Measurements from ENCODE around the gene FSD1. TPM values are rescaled to one million over a fixed set of nuclear protein-coding genes. Genes with fewer than 3 reads are reported as not detected.
A peak's percentile ranks its signal among the peaks of the same experiment; 100 is the strongest.

Gene FSD1
- total RNA-seq, 2 donors from 2014 or later = not detected

- no peak for TF ChIP-seq POLR2A (IDR thresholded peaks at IDR 0.05)
- no peak for TF ChIP-seq CTCF (IDR thresholded peaks at IDR 0.05)
- Histone ChIP-seq H3K27me3 (no peaks in the 10 kb centered on the region), H3K27ac (no peak overlapping the region), H3K4me1 (no peaks in the 10 kb centered on the region), H3K36me3 (replicated peaks in 1 of 2; ENCODE audit: insufficient read depth in 1 of 2, low read depth in 2 of 2) (peaks cover 13 to 30% of the 10 kb centered on the region in 2 donors), H3K4me3 (no peak overlapping the region), H3K9me3 (no peaks in the 10 kb centered on the region)
- intact Hi-C loops (cut with DNase I) = no loop called here
- 60 to 75% methylated on average over 2 to 12 of the region's 12 CpGs for WGBS, 2 donors
- DNase-seq = no peak
- no peak for ATAC-seq
These were observed 56.3 kb downstream of the FSD1 start for GRCh38 chr19:4360641-4361151.

DNA sequence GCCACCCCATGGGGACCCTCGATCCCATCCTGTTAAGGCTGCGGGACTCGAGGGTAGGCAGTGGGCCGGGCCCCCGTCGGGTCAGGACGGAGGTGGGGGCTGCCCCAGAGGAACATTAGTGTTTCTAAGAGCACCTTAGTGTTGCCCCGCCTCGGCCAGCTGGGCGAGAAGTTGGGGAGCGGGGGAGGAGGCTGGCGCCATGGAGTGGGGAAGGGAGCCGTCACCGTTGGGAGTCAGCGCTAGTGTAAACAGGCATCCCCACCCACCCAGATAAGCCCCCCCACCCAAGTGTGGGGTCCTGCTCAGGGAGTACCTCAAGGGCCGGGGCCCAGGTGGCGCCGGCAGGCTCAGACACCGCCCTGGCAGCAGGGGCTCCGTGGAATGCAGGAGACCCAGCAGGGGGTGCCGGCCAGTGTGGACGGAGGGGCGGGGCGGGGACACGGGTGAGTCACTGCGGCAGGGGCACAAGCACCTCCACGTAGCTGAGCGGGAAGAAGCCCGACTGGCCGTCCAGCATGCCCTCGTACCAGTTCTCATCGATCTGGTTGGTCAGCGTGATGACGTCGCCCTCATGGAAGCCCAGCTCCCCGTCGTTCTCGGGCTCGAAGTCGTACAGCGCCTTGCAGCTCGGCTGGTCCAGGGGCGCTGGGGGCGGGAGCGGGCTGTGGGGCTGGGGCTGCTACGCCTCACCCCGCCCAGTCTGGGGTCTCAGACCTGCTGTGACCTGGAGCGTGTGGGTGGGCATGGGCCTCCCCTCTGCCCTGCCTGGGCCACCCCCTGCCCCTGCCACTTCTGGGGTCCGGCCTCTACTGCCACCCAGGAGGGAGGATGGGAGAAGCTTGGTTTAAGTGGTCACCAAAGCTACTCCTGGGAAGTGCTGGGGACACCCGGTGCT, 57.0 kb downstream of the FSD1 start:
- Histone ChIP-seq H3K27ac (no peak overlapping the region), H3K27me3 (no peaks in the 10 kb centered on the region), H3K4me3 (no peak overlapping the region), H3K4me1 (no peaks in the 10 kb centered on the region), H3K9me3 (no peaks in the 10 kb centered on the region), H3K36me3 (replicated peaks in 1 of 2; ENCODE audit: insufficient read depth in 1 of 2, low read depth in 2 of 2) (peaks cover 13 to 30% of the 10 kb centered on the region in 2 donors)
- no peak for TF ChIP-seq CTCF (IDR thresholded peaks at IDR 0.05)
- TF ChIP-seq POLR2A (IDR thresholded peaks at IDR 0.05) = no peak
- intact Hi-C loops (cut with DNase I) = no loop called here
- WGBS, 2 donors = 88 to 89% methylated on average over 10 to 32 of the region's 50 CpGs
- DNase-seq = no peak
- no peak for ATAC-seq

- peaks cover 13 to 30% of the 10 kb centered on the region in 2 donors for H3K36me3 ChIP-seq (replicated peaks in 1 of 2; ENCODE audit: insufficient read depth in 1 of 2, low read depth in 2 of 2)
- 87 to 92% methylated on average over 17 to 32 of the region's 32 CpGs for WGBS, 2 donors
- H3K27me3 ChIP-seq = no peaks in the 10 kb centered on the region
- no peak for TF ChIP-seq CTCF (IDR thresholded peaks at IDR 0.05)
- TF ChIP-seq POLR2A (IDR thresholded peaks at IDR 0.05) = no peak
- H3K9me3 ChIP-seq = no peaks in the 10 kb centered on the region
- no peak overlapping the region for H3K4me3 ChIP-seq
- ATAC-seq = no peak
- no peak for DNase-seq
- H3K4me1 ChIP-seq = no peaks in the 10 kb centered on the region
- H3K27ac ChIP-seq = no peak overlapping the region
- intact Hi-C loops (cut with DNase I) = no loop called here
These were observed 57.9 kb downstream of the FSD1 start for GRCh38 chr19:4362101-4362828.

- no peak overlapping the region for H3K27ac ChIP-seq
- intact Hi-C loops (cut with DNase I) = no loop called here
- TF ChIP-seq CTCF (IDR thresholded peaks at IDR 0.05) = peak in 2 of 7 experiments; percentile 13 to 18
- TF ChIP-seq POLR2A (IDR thresholded peaks at IDR 0.05) = no peak
- no peaks in the 10 kb centered on the region for H3K27me3 ChIP-seq
- peaks cover 3% of the 10 kb centered on the region for H3K4me1 ChIP-seq
- H3K36me3 ChIP-seq (replicated peaks in 1 of 2; ENCODE audit: insufficient read depth in 1 of 2, low read depth in 2 of 2) = peaks cover 13 to 30% of the 10 kb centered on the region in 2 donors
- 75 to 95% methylated on average over 8 to 21 of the region's 22 CpGs for WGBS, 2 donors
- no peak for ATAC-seq
- no peak overlapping the region for H3K4me3 ChIP-seq
- no peaks in the 10 kb centered on the region for H3K9me3 ChIP-seq
- no peak for DNase-seq
These were observed 58.6 kb downstream of the FSD1 start for GRCh38 chr19:4362831-4363545.
